GM19438 (cell line): ENCODE measurements around the gene TRIM44.
"Not testable (repeated sequence)": the region's sequence is repeated elsewhere in the genome, so short reads cannot be mapped to it uniquely, and the experiment has no call there.

Experiments
- ATAC-seq: cut with Tn5 transposase; IDR thresholded peaks from one replicate; pipeline ENCODE4 v1.9.1; 2021; ENCODE audit warnings: low read depth; ENCODE audit not compliant: unreplicated experiment

TRIM44 gene

DNA sequence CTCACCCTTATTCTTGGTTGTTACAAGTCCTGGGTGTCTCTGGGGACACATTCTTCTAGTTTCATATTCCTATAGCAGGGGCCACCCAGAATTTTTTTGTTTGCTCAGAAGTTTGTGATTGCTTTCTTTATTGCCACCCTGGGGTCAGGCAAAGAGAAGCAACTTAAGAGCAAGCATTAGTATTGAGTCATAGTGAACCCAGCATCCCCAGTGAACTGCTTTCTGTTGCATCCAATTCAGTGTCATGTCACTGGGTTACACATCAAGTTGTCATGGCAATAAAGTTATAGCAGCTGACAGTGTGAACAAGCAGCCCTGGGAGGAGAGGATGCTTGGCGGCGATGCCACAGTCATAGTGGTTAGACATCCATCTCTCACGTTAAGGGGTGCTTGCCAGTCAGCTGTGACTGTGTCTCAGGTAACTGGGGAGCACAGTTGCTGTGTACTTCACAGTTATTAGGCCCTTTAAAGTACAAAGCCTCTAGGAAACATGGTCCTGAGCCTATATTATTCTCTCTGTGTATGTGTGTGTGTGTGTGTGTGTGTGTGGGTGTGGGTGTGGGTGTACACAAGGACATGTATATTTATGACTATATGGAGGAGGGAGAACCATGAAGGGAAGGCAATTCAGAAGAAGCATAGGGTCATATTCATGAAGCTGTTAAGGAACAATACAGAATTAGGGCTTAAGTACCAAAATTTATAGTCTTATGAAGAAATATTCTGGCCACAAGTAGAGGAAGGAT, 52.5 kb downstream of the TRIM44 start:
- ATAC-seq, result peak; percentile 66

GRCh38 chr11:35715677-35716076, 53.1 kb downstream of the TRIM44 start:
- ATAC-seq, result not testable (repeated sequence)

- no peak for ATAC-seq
These were observed 54.5 kb downstream of the TRIM44 start for GRCh38 chr11:35717043-35717442.

- no peak for ATAC-seq
These were observed 54.9 kb downstream of the TRIM44 start for GRCh38 chr11:35717520-35717919.

GRCh38 chr11:35721651-35722282, 59.2 kb downstream of the TRIM44 start:
- no peak for ATAC-seq

GRCh38 chr11:35722641-35723040, 60.1 kb downstream of the TRIM44 start:
- ATAC-seq, result no peak

GRCh38 chr11:35723493-35723892, 60.9 kb downstream of the TRIM44 start:
- no peak for ATAC-seq

DNA sequence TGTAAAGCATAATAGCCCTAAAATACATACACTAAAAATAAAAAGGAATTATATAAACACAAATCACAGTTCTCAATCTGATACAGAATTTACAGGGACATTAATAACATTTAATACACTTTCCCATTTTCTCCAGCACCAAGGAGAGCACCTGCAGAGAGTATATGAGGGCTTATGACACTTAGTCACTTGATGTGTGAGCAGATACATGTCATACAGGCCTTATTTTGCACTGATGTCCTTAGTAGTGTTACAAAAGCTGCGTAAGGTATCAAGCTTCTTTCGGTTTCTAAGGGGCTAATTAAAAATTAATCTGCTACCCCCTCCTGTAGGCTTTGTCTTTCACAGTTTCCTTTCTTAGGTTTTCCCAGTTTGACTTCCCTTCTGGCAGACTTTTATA, 61.3 kb downstream of the TRIM44 start:
- ATAC-seq, result peak; percentile 60

- no peak for ATAC-seq
These were observed 63.3 kb downstream of the TRIM44 start for GRCh38 chr11:35725885-35726284.

DNA sequence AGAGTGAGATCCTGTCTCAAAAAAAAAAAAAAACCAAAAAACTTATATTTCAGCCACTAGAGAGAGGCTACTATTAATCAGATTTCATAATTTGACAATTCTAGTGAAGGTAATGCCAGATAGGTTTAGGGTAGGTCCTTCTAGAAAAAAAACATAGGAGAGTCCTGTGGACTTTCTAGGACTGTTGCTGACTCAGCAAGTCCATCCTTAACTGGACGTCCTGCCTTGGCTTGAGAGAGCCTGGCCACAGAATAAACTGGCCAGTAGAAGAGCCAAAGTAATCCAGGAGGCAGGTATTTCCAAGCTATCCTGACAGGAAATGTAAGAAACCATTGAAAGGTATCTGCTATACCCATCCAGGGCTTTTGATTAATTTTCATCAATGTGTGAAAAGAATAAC, 64.6 kb downstream of the TRIM44 start:
- no peak for ATAC-seq

GRCh38 chr11:35730254-35730653, 67.7 kb downstream of the TRIM44 start:
- ATAC-seq, result no peak

DNA sequence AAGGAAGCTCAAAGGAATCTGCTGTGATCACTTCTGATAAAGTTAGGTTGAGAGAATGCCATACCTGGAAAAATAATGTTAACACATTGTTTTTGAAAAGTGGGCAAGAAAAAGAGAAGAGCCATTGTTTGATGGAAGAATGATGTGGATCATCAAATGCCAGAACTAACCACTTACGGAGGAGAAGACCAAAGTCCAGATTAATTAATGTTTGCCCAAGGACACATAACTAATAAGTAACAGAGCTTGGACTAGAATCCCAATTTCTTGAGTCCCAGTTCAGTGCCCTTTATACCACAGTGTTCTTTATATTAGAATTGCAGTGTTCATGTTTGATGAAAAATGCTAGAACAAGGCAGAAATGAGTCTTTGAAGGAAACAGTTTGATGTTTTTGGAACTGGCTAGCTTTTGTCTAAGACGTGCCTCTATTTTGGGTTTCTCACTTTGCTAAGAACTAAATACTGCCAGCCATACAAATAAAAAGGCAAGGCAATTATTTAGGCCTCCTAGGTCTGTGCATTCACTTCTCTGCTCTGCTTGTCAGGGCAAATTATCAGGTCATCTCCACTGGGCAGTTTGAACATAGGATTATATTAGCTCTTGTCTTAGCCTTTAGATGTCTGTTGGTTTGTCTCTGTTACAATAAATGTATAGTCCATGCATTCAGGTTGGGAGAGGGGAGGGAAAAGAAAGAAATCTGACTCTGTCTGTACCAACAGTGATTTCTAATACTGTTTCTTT, 72.3 kb downstream of the TRIM44 start:
- no peak for ATAC-seq

DNA sequence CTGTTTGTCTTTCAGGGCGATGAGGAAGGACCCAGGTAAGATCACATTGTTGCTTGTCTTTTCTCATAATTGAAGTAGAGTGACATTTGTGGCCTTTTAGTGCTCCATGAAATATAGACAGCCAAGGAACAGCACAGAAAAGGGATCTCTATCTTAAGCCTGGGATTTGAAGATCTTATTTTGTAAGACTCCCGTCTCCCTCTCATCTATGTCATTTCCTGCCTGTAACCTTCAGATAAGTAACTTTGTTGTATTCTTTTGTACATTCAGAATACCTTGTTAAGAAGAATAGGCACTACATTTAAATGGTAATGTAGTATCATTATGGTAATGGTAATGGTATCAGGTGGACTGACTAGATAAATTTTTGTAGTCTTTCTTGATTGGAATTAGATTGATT, 72.8 kb downstream of the TRIM44 start:
- ATAC-seq, result no peak

DNA sequence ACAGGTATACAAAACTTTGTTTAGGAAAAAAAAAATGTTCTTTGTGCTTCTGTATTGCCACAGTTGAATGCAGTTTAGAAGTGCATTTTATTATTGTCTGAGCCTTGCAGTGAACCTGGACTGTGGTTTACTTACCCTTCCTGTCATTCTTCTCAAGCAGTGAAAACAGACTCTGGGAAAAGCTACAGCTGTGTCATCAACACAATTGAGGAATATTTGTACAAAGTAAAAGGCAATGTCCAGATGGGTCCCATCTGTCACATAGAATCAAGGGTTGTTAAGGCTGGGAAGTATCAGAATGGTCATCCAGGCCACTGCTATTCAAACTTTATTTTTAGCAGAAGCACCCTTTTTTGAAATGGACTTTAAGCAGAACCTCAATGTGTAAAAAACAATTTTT, 73.3 kb downstream of the TRIM44 start:
- ATAC-seq, result no peak

- ATAC-seq, result no peak
These were observed 74.4 kb downstream of the TRIM44 start for GRCh38 chr11:35736952-35737351.

- no peak for ATAC-seq
These were observed 77.7 kb downstream of the TRIM44 start for GRCh38 chr11:35740061-35740799.

DNA sequence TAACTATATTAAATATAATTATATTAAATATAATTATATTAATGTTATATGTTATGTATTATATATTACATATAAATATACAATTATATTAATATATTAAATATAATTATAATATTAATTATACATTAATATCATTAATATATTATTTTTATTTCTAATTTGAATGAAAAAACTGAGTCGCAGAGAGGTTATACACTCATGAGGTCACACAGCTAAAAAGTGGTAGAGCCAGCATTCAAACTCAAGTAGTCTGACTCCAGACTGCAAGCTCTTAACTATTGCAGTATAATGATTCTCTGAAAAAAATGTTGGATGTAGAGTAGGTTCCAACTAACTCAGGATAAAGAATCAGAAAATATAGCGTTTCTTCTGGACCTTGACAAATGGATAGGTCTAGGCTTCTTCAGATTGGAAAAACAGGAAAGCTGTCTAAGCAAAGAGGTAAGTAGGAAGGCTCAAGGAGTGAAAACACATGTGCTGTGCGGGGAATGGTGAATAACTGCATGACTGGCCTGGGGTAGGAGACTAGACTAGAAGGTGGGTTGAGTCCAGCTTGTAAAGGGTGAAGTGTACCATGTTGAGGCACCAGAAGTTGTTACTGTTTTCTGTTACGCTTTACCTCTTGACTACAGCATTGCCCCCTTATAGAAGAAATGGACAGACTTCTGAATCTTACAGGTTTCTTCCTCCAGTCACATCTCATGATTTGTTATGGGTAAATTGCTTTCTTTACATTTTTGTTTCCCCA, 80.3 kb downstream of the TRIM44 start:
- ATAC-seq, result no peak

DNA sequence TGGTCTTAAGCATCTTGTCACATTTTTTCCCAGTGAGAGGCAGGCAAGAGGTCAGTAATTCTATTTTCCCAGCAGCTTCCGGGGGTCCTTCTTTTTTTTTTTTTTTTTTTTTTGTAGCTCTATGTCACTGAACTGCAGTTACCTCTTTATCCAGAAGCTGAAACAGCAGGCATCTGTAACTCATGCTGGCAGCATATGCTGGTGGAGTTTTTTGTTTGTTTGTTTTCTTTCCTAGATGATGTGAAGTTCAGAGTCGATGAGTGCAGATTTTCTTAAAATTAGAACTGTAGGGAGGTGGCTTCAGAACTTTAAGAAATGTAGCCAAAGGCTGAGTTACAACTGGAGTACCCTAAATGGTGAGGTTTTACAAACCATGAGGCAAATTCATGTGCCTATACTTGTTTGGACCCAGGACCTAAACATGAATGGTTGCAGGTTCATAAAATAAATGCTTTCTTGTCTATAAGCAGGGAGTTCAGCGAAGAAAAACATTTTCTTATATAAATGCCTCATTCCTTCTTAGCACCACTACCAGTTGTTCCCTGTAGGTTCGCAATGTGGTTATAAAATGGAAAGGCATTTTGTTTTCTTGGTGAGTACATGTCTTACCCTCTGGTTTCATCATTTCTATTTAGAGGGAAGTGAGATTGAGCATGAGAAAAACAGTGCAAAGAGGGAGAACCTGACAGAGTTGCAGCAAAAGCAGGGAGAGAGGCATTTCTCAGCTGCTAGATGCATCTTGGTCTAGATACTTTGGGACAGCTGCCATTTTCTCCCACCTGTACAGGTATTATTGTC, 84.0 kb downstream of the TRIM44 start:
- no peak for ATAC-seq

GRCh38 chr11:35747668-35748067, 85.1 kb downstream of the TRIM44 start:
- ATAC-seq, result no peak
